ENCODE data around the gene PVR.
"Not testable (repeated sequence)": the region's sequence is repeated elsewhere in the genome, so short reads cannot be mapped to it uniquely, and the experiment has no call there.

The PVR gene

DNA sequence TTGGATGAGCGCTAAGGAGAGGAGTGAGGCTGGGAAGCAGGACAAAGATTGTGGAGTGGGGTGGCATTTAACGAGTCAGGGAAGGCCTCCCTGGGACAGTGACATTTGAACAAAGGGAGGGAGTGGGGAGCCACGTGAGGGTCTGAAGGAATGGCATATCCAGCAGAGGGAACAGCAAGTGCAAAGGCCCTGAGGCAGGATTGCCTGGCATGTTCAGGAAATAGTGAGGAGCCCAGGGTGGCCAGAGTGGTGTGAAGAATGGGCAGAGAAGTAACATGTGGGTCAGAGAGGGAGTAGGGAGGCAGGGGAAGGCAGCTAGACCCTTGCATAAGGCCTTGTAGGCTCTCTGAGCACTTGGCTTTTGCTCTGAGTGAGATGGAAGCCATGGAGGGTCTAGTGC is 14.9 kb upstream of the PVR start:
- H3K36me3 ChIP-seq (ENCODE audit: control insufficient read depth, insufficient read depth, low read length): no peaks in the 10 kb centered on the region
- H3K9me3 ChIP-seq (ENCODE audit: control insufficient read depth, low read length): no peaks in the 10 kb centered on the region
- no peak overlapping the region for H3K27ac ChIP-seq (ENCODE audit: insufficient read depth, low read depth, low read length, poor library complexity, severe bottlenecking)
- H3K4me3 ChIP-seq (ENCODE audit: insufficient read depth, low read depth, low read length): no peak overlapping the region
- 88 to 90% methylated on average over 3 of the region's 3 CpGs for WGBS, 2 experiments
- no peaks in the 10 kb centered on the region for H3K27me3 ChIP-seq (ENCODE audit: control insufficient read depth, insufficient read depth, low read length, poor library complexity, severe bottlenecking)
- no peaks in the 10 kb centered on the region for H3K4me1 ChIP-seq (ENCODE audit: control insufficient read depth, insufficient read depth, low read length)

DNA sequence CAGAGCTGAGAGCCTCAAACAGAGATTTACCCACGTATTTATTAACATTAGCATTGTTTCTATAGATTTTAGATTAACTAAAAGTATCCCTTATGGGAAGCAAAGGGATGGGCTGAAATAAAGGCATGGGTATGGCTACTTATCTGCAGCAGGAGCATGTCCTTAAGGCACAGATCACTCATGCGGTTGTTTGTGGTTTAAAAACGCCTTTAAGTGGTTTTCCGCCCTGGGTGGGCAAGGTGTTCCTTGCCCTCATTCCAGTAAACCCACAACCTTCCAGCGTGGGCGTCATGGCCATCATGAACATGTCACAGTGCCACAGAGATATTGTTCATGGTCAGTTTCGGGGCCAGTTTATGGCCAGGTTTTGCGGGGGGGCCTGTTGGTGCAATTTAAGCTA is 12.1 kb upstream of the PVR start:
- H3K36me3 ChIP-seq (ENCODE audit: control insufficient read depth, insufficient read depth, low read length); H3K27me3 ChIP-seq (ENCODE audit: control insufficient read depth, insufficient read depth, low read length, poor library complexity, severe bottlenecking); H3K4me3 ChIP-seq (ENCODE audit: insufficient read depth, low read depth, low read length); H3K27ac ChIP-seq (ENCODE audit: insufficient read depth, low read depth, low read length, poor library complexity, severe bottlenecking); H3K4me1 ChIP-seq (ENCODE audit: control insufficient read depth, insufficient read depth, low read length); H3K9me3 ChIP-seq (ENCODE audit: control insufficient read depth, low read length): not testable (repeated sequence)
- WGBS, 2 experiments: 94% methylated on average over 7 to 8 of the region's 8 CpGs

DNA sequence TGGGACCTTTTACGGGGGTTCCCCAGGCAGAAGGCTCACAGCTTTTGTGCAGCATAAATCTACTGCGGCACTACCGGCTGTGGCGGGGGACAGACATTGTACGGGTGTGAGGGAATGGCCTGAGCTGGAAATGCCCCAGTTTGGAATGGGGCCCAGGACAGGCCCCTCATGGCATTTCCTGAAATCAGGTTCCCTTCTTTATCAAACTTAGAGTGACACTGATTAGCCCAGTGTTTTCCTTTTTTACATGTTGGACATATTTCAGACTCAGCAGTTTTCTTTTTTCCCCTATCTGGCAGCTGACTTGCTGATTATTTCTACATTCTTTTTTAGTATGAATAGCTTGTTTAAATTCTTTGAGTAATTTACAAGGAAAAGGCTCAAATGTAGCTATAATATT is 9.7 kb upstream of the PVR start:
- H3K27ac ChIP-seq (ENCODE audit: insufficient read depth, low read depth, low read length, poor library complexity, severe bottlenecking); H3K27me3 ChIP-seq (ENCODE audit: control insufficient read depth, insufficient read depth, low read length, poor library complexity, severe bottlenecking); H3K4me3 ChIP-seq (ENCODE audit: insufficient read depth, low read depth, low read length); H3K9me3 ChIP-seq (ENCODE audit: control insufficient read depth, low read length); H3K4me1 ChIP-seq (ENCODE audit: control insufficient read depth, insufficient read depth, low read length); H3K36me3 ChIP-seq (ENCODE audit: control insufficient read depth, insufficient read depth, low read length): not testable (repeated sequence)
- WGBS, 2 experiments: 73% methylated on average over 5 of the region's 5 CpGs

DNA sequence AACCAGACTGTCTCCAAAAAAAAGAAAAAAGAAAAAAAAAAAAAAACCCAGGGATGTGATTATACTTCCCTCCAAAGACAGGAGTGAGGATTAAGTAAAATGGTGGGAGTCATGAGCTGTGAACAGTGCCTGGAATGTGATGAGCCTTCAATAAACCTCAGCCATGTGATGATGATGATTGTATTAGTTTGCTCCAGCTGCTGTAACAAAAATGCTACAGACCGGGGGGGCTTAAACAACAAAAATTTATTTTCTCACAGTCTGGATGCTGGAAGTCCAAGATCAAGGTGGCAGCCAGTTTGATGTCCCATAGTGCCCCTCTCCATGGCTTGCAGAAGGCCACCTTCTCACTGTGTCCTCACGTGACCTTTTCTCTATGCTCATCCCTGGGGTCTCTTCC is 8.9 kb upstream of the PVR start:
- 94 to 96% methylated on average over 2 of the region's 2 CpGs for WGBS, 2 experiments
- no peaks in the 10 kb centered on the region for H3K36me3 ChIP-seq (ENCODE audit: control insufficient read depth, insufficient read depth, low read length)
- no peaks in the 10 kb centered on the region for H3K4me1 ChIP-seq (ENCODE audit: control insufficient read depth, insufficient read depth, low read length)
- H3K27me3 ChIP-seq (ENCODE audit: control insufficient read depth, insufficient read depth, low read length, poor library complexity, severe bottlenecking): no peaks in the 10 kb centered on the region
- no peak overlapping the region for H3K4me3 ChIP-seq (ENCODE audit: insufficient read depth, low read depth, low read length)
- no peaks in the 10 kb centered on the region for H3K9me3 ChIP-seq (ENCODE audit: control insufficient read depth, low read length)
- H3K27ac ChIP-seq (ENCODE audit: insufficient read depth, low read depth, low read length, poor library complexity, severe bottlenecking): no peak overlapping the region

DNA sequence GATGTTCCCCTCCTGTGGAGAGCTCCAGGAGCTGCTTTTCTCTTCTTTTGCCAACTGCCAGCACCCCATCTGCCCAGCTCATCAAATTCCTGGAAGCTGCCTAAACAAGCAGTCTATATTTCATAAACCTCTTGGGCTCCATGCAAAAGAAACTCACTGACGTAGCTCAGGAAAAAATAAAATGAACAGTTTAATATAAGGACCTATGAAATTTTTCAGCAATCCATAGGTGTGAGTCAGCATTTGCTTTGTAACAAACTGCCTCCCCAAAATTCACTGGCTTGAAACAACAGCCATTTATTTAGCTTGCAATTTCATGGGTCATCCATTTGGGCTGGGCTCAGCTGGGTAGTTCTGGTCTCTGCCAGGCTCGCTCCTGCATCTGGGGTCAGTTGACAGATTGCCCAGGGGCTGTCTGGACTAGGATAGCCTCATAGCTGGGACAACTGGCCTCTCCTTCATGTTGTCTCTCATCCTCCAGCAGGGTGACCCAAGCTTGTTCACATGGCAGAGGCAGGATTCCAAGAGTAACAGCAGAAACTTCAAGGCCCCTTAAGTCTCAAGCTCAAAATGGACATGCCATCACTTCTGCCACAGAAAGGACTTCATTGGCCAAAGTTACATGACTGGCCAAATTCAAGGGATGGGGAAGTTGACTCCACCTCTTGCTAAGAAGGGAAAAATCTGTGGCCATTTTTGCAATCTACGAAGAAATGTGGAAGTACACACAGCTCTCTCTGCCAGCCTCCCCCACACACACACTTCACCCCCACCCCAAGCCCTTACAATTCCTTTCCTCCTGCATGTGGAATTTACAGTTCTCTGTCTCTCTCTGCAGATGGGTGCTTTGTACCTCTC is 7.9 kb upstream of the PVR start:
- 91 to 94% methylated on average over 3 of the region's 3 CpGs for WGBS, 2 experiments
- no peaks in the 10 kb centered on the region for H3K4me1 ChIP-seq (ENCODE audit: control insufficient read depth, insufficient read depth, low read length)
- no peak overlapping the region for H3K4me3 ChIP-seq (ENCODE audit: insufficient read depth, low read depth, low read length)
- H3K9me3 ChIP-seq (ENCODE audit: control insufficient read depth, low read length): no peaks in the 10 kb centered on the region
- no peaks in the 10 kb centered on the region for H3K36me3 ChIP-seq (ENCODE audit: control insufficient read depth, insufficient read depth, low read length)
- no peak overlapping the region for H3K27ac ChIP-seq (ENCODE audit: insufficient read depth, low read depth, low read length, poor library complexity, severe bottlenecking)
- no peaks in the 10 kb centered on the region for H3K27me3 ChIP-seq (ENCODE audit: control insufficient read depth, insufficient read depth, low read length, poor library complexity, severe bottlenecking)

DNA sequence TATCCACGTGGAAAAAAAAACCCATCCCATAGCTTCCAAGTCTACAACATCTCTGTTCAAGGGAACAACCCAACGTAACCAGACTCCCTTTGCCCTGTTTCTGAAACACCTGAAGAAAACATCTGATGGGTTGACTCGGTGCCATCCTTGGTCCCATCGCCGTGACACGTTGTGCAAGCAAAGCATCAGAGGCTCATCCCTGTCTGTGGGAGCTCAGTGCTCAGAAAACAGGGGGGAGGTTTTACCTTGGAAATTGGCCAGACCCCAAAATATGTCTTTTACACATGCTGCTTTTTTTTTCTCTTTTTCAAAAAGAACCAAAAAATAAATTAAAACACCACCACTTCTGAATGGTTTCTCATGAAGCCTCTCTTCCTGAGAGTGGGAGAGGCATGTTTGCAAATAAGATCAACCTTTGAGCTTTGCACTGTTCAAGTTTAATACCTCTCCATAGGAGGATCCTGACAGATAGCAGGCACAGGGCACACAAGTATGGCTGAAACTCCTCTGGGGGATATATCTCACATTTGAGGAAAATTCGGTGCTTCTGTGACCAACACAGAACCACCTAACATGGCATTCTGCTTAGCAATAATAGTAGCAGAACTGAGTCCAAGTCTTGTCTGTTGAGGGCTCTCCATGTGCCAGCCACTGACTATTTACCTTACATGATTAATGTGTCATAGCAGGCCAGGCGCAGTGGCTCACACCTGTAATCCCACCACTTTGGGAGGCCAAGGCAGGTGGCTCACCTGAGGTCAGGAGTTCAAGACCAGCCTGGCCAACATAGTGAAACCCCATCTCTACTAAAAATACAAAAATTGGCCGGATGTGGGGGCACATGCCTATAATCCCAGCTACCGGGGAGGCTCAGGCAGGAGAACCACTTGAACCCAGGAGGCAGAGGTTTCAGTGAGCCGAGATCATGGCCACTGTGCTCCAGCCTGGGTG is 7.0 kb upstream of the PVR start:
- Histone ChIP-seq H3K36me3 (ENCODE audit: control insufficient read depth, insufficient read depth, low read length) (no peaks in the 10 kb centered on the region), H3K4me1 (ENCODE audit: control insufficient read depth, insufficient read depth, low read length) (no peaks in the 10 kb centered on the region), H3K4me3 (ENCODE audit: insufficient read depth, low read depth, low read length) (no peak overlapping the region), H3K9me3 (ENCODE audit: control insufficient read depth, low read length) (no peaks in the 10 kb centered on the region), H3K27me3 (ENCODE audit: control insufficient read depth, insufficient read depth, low read length, poor library complexity, severe bottlenecking) (no peaks in the 10 kb centered on the region), H3K27ac (ENCODE audit: insufficient read depth, low read depth, low read length, poor library complexity, severe bottlenecking) (no peak overlapping the region)
- 83 to 85% methylated on average over 11 of the region's 11 CpGs for WGBS, 2 experiments

DNA sequence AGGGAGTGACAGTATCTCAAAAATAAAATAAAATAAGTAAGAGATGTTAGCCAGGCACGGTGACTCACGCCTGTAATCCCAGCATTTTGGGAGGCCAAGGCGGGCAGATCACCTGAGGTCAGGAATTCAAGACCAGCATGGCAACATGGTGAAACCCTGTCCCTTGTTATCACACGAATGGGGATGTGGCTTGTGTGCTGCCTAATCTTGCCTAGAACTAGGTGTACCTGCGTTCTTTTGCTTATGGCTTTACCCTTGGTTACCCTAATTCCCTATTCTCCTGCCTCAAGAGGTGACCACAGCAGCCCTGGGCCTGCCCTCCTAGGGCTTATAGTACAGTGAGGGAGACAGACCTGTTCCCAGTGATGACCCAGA is 6.3 kb upstream of the PVR start:
- WGBS, 2 experiments: 92 to 96% methylated on average over 5 of the region's 5 CpGs
- Histone ChIP-seq H3K27me3 (ENCODE audit: control insufficient read depth, insufficient read depth, low read length, poor library complexity, severe bottlenecking) (peaks cover 1% of the 10 kb centered on the region), H3K4me3 (ENCODE audit: insufficient read depth, low read depth, low read length) (no peak overlapping the region), H3K36me3 (ENCODE audit: control insufficient read depth, insufficient read depth, low read length) (no peaks in the 10 kb centered on the region), H3K27ac (ENCODE audit: insufficient read depth, low read depth, low read length, poor library complexity, severe bottlenecking) (no peak overlapping the region), H3K9me3 (ENCODE audit: control insufficient read depth, low read length) (no peaks in the 10 kb centered on the region), H3K4me1 (ENCODE audit: control insufficient read depth, insufficient read depth, low read length) (no peaks in the 10 kb centered on the region)

DNA sequence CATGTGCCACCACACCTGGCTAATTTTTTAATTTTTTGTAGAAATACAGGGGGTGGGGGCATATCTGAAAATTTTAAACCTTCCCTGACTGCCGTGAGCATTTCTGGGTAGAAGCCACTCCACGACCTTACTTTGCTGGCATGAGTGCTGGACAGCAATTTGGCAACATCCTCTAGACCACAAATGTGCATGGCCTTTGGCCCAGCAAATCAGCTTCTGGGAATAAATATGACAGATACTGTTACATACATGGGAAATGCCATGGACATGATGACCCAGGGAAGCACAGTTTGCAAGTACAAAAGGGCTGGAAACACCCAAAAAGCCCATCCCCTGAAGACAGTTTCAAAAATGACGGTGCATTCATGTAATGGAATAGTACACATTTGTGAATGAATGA is 3.2 kb upstream of the PVR start:
- no peak overlapping the region for H3K27ac ChIP-seq (ENCODE audit: insufficient read depth, low read depth, low read length, poor library complexity, severe bottlenecking)
- WGBS, 2 experiments: 95 to 96% methylated on average over 3 of the region's 3 CpGs
- H3K4me1 ChIP-seq (ENCODE audit: control insufficient read depth, insufficient read depth, low read length): no peaks in the 10 kb centered on the region
- no peak overlapping the region for H3K4me3 ChIP-seq (ENCODE audit: insufficient read depth, low read depth, low read length)
- H3K9me3 ChIP-seq (ENCODE audit: control insufficient read depth, low read length): no peaks in the 10 kb centered on the region
- peaks cover 14% of the 10 kb centered on the region for H3K27me3 ChIP-seq (ENCODE audit: control insufficient read depth, insufficient read depth, low read length, poor library complexity, severe bottlenecking)
- no peaks in the 10 kb centered on the region for H3K36me3 ChIP-seq (ENCODE audit: control insufficient read depth, insufficient read depth, low read length)

DNA sequence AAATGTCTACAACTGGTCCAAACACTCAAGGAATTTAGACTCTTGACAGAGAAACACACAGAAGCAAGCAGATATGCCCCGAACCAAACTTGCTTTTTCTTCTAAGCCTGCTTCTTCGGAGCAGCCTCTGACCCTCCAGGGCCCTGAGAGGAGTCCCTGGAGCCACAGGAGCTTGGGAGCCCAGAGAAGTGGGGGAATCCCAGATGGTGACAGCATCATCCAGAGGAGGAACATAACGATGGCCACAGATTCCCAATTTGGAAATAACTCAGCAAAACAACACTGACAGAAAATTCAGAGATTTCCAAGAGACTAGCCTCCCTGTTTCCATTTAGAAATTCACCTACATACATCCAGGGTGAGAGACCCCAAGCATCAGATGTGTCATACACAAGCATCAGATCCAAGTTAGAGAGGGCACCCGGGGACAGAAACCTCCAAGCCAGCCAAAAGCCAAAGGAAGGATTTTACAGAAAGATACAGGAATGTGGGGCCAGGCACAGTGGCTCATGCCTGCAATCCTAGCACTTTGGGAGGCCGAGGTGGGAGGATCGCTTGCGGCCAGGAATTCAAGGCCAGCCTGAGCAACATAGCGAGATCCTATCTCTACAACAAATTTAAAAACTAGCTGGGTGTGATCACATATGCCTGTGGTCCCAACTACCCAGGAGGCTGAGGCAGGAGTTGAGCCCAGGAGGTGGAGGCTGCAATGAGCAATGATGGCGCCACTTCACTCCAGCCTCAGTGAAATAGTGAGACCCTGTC is 2.0 kb upstream of the PVR start:
- no peaks in the 10 kb centered on the region for H3K9me3 ChIP-seq (ENCODE audit: control insufficient read depth, low read length)
- H3K27ac ChIP-seq (ENCODE audit: insufficient read depth, low read depth, low read length, poor library complexity, severe bottlenecking): no peak overlapping the region
- H3K27me3 ChIP-seq (ENCODE audit: control insufficient read depth, insufficient read depth, low read length, poor library complexity, severe bottlenecking): peaks cover 14% of the 10 kb centered on the region
- H3K4me1 ChIP-seq (ENCODE audit: control insufficient read depth, insufficient read depth, low read length): no peaks in the 10 kb centered on the region
- WGBS, 2 experiments: 86 to 90% methylated on average over 9 of the region's 9 CpGs
- no peaks in the 10 kb centered on the region for H3K36me3 ChIP-seq (ENCODE audit: control insufficient read depth, insufficient read depth, low read length)
- H3K4me3 ChIP-seq (ENCODE audit: insufficient read depth, low read depth, low read length): no peak overlapping the region

DNA sequence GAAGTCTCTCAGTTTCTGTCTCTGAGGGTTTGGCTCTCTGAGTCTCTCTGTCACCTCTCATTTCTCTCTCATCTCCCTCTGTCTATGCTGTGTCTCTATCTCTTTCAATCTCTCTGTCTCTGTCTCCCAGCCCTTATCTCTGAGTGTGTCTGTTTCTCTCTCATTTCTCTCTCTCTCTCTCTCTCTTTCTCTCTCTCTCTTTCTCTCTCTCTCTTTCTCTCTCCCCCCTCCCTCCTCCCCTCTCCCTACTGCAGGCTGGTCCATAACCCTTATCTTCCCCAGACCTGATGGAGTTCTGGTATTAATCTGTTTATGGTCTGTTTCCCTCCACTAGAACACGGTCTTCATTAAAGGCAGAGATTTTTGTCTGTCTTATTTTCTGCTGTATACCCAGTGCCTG is 1.3 kb upstream of the PVR start:
- H3K4me1 ChIP-seq (ENCODE audit: control insufficient read depth, insufficient read depth, low read length): no peaks in the 10 kb centered on the region
- H3K27me3 ChIP-seq (ENCODE audit: control insufficient read depth, insufficient read depth, low read length, poor library complexity, severe bottlenecking): peaks cover 14% of the 10 kb centered on the region
- no peaks in the 10 kb centered on the region for H3K9me3 ChIP-seq (ENCODE audit: control insufficient read depth, low read length)
- H3K36me3 ChIP-seq (ENCODE audit: control insufficient read depth, insufficient read depth, low read length): no peaks in the 10 kb centered on the region
- WGBS, 2 experiments: 89 to 92% methylated on average over 1 of the region's 1 CpG
- H3K27ac ChIP-seq (ENCODE audit: insufficient read depth, low read depth, low read length, poor library complexity, severe bottlenecking): no peak overlapping the region
- H3K4me3 ChIP-seq (ENCODE audit: insufficient read depth, low read depth, low read length): no peak overlapping the region

Data from ectodermal cell (in vitro differentiated cells).